NCI-H1694 (cell line): ENCODE results near the gene APLP1.
"Not testable (repeated sequence)": the region's sequence is repeated elsewhere in the genome, so short reads cannot be mapped to it uniquely, and the experiment has no call there.

Experiments
- DNase-seq: peaks from one replicate; lab custom pipeline; 2025; lab: John Stamatoyannopoulos, UW

The APLP1 gene

DNA sequence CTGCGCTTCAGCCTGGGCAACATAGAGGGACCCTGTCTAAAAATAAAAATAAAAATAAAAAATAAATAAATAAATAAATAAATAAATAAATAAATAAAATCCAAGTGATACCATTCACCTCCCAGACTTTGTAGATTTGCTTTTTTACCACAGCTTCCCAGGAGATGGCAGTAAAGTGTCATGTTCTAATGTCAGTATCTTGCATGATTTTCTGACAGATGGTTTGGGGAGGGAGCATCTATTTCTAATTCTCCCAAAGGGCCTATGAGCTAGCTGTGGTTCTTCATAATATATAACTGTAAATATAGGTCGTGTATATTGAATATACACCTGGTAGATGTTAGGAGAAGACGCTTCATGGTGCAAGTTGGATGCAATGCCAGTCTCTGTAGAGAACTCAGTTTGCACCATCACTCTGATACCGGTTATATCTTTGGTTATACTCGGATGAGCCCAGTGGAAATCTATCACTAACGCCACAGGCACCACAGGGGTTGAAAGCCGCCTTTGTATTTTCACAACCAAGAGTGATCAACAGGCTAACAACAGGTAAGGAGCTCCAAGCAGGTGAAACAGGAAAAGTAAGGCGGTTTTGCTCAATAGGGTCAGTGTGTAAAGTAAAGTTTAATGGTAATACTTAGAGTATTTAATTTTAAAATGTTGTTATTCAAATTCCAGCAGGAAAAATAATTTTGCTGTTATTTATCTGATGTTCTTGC is 13.9 kb downstream of the APLP1 start:
- DNase-seq, result peak; percentile 92

DNA sequence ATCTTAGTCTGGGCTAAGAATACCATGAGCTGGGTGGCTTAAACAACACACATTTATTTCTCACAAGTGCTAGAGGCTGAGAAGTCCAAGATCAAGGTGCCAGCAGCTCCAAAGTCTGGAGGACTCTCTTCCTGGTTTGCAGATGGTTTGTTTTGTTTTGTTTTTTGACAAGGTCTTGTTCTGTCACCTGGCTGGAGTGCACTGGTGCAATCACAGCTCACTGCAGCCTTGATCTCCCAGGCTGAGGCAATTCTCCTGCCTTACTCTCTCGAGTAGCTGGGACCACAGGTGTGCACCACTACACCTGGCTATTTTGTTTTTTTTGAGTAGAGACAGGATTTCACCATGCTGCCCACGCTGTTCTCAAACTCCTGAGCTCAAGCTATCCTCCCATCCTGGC is 15.5 kb downstream of the APLP1 start:
- DNase-seq, result no peak

DNA sequence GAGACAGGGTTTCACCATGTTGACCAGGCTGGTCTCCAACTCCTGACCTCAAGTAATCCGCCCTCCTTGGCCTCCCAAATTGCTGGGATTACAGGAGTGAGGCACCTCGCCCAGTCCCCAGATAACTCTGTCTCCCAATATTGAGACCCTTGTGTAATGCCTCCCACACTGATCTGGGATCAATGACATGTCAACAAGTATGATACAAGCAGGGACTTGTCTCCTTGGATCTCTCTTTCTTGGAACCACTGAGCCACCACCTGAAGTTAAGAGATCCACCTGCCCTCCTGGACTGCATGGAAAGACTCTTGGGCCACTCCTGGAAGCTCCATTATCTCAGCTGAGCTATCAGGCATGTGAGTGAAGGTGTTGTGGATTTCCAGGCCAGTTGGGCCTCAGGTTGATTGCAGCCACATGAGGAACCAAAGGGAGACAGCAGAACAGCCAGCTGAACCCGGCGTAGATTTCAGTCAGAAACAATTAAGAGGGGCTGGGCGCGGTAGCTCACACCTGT is 16.9 kb downstream of the APLP1 start:
- DNase-seq, result no peak

DNA sequence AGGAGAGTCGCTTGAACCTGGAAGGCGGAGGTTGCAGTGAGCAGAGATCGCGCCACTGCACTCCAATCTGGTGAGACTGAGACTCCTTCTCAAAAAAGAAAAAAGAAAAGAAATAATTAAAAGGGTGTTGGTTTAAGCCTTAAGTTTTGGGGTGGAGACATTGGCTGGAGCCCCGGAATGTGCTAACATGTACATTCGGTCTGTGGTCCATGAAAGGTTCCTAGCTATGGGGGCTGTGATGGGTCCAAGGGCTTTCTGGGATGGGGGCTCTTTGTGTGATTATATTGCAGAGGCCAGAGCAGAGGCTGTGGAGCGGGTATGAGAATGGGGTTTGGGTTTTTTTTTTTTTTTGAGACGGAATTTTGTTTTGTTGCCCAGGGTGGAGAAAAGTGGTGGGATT is 17.5 kb downstream of the APLP1 start:
- no peak for DNase-seq

DNA sequence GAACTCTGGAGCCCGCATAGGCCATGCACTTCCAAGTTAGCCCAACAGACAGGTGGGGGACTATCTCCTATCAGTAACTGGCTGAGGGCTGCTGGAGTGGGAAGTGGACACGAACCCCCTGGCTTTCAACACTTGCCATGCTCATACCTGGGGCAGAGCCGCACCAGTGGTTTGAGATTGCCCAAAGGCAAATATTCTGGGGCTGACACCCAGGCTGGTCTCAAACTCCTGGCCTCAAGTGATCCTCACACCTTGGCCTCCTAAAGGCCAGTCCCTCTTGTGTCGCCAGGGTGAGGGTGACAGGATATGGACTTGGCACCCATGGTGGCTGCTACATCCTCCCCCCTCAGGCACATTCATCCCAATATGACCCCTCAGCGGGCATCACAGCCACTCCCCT is 18.8 kb downstream of the APLP1 start:
- DNase-seq, result no peak

DNA sequence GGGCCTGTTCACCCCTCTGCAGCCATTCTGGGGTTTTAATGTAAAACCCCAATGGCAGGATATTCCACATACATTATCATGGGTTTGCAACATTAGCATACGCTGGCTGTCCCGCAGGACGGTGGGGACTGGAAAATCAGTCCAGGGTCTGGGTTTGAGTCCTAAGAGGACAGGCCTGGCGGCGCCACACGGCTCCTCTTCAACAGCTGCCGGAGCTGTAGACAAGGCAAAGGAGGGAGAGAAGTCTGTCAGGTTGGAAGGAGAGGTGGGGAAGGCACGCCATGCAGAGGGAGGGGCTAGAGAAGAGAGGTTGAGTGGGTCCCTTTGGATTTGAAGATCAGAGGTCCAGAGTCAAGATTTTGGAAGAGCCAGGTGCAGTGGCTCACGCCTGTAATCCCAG is 20.0 kb downstream of the APLP1 start:
- no peak for DNase-seq

DNA sequence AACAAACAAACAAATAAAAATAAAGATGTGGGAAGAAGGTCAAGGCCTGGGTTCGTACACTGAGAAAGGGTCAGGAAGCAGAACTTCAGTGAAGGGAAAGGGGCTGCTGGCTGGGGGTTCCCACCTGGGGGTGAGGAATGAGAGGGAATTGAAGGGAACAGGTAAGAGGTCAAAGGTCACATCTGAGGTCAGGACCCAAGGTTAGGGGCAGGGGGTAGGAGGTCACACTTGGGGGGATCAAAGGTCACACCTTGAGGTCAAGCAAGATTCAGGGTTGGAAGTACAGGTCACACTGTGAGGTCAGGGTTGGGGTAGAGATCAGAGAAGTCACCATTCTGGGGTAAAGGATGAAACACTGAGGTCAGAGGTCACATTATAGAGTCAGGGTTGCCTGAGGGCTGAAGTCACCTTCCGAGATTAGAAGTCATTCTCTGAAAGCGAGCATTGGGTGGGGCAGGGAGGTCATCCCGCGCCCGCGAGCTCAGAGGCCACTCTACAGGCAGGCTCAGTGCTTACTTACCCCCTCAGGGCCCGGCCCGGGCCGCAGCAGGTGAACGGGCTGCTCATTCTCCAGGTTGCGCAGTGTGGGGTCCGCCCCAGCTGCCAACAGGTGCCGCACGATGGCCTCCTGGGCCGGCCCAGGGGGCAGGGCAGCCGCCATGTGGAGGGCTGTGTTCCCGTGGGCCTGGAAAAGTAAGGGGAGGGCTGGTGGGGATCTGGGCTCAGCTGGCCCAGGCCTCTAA is 21.2 kb downstream of the APLP1 start:
- no peak for DNase-seq

DNA sequence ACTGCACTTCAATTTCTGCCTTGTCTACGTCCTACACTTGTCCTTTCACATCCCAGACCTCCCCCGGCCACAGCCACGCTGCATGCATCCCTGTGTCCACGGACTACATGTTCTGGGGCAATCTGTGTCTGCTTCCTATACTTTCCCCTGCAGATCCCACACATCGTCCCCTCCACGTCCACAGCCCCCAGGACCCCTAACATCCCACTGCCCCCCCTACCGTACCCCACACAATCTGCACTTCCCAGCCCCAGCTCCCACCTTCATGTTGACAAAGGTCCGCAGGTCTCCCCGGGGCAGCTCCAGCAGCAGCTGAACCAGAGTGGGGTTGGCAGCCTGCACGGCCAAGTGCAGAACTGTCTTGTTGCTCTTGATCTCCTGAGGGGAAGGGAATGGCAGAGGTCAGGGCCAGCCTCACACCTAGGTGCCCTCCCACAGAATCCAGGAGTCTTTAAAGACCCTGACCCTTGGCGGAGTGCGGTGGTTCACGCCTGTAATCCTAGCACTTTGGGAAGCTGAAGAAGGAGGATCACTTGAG is 21.8 kb downstream of the APLP1 start:
- no peak for DNase-seq

DNA sequence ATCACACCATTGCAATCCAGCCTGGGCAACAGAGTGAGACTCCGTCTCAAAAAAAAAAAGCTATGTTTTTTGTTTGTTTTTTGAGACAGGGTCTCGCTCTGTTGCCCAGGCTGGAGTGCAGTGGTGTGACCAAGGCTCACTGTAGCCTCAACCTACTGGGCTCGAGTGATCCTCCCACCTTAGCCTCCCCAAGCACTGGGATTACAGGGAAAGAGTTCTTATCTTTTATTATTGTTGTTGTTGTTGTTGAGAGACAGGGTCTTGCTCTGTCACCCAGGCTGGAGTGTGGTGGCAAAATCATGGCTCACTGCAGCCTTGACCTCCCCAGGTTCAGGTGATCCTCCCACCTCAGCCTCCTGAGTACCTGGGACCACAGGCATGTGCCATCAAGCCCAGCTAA is 23.4 kb downstream of the APLP1 start:
- not testable (repeated sequence) for DNase-seq

DNA sequence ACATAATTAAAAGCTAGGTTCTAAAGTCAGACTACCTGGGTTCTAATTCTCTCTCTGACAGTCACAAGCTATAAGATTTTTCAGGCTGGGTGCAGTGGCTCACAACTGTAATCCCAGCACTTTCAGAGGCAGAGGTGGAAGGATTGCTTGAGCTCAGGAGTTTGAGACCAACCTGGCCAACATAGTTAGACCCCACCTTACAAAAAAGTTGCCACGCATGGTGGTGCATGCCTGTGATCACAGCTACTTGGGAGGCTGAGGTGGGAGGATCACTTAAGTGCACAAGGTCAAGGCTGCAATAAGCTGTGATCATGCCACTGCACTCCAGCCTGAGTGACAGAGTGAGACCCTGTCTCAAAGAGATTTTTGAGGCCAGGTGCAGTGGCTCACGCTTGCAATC is 26.0 kb downstream of the APLP1 start:
- DNase-seq, result no peak

DNA sequence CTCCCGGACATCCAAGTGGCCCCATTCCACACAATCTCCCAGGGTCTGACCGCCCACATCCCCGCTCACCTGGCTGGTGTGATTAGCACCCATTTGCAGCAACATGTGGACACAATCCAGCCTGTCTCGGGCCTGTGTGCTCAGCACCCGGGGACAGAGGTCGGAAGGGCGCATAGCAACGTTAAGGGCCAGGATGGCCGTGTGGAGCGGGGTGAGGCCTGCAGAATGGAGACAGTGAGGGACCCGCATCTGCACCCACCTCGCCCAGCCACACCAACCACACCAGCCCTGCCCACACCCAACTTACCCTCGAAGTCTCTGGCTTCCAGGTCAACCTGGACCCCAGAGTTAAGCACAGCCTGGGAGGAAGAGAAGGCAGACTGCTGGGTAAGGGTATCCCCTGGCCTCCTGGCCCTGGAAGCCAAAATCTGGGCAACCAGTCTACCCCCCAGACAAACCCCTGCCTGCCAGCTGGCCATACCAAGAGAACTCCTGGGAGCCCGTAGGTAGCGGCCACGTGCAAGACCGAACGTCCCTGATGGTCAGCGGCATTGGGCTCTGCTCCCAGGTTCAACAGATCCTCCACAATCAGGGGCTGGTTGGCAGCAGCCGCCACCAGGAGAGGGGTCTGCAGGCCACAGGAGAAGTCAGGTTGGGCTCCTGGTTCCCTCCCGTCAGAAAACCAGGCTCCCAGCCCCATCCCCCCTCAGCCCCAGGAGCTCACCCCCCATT is 27.7 kb downstream of the APLP1 start:
- no peak for DNase-seq

DNA sequence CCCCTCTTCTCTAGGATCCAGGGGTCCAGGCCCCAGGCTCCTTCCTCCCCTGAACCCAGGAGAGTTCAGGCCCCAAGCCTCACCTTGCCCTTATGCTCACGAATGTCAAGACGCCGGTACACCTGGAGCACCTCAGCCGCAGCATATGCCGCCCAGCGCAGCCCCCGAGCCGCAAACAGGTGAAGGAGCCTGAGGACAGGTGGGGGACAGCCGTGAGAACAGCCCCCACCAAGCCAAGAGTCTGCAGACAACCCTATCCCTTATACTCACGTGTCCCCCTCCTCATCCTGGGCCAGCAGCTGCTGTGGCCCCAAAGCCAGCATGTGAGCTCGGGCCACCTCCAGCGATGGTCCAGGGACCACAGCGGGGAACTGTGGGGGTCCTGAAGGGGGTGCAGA is 28.3 kb downstream of the APLP1 start:
- DNase-seq, result no peak

DNA sequence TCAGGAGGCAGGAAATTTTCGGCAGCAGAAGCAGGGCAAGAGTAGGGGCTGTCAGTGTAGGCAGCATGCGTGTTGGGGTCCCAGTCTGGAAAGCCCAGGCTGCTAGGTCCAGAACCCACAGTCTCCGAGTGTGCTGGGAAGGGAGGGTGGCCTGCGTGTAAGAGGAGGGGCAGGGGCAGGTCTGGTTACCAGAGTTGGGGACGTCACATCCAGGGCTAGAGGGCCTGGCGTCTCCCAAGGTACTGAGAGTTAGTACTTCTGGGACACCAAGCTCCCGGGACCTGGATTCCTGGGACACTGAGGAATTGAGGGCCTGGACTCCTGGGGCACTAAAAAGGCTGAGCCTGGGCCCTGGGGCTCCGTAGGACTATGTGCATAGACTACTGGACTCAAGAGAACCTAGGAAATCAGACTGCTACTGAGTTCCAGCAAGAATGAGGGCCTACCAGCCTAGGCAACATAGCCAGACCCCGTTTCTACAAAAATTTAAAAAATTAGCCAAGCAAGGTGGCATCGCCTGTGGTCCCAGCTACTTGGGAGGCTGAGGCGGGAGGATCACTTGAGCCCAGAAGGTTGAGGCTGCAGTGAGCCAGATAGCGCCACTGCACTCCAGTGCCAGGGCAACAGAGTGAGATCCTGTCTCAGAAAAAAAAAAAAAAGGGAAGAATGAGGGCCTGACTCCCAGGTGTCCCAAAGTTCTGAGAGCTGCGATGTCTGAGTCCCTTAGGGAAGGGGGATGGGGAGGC is 29.5 kb downstream of the APLP1 start:
- DNase-seq, result no peak

DNA sequence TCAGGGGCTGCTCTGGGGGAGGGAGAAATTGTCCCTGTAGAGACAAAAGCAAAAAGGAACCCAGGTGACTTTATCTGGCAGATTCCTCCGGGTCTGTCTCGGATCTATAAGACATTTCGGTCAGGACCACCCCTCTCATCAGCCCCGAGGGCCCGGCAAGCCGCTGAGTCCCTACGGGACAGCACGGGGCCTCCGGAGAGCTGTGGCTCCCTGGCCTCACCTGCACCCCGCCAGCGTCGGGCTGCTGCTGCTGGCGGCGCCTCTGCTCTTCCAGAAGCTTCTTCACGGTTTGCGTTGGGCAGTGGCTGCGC is 30.1 kb downstream of the APLP1 start:
- no peak for DNase-seq

DNA sequence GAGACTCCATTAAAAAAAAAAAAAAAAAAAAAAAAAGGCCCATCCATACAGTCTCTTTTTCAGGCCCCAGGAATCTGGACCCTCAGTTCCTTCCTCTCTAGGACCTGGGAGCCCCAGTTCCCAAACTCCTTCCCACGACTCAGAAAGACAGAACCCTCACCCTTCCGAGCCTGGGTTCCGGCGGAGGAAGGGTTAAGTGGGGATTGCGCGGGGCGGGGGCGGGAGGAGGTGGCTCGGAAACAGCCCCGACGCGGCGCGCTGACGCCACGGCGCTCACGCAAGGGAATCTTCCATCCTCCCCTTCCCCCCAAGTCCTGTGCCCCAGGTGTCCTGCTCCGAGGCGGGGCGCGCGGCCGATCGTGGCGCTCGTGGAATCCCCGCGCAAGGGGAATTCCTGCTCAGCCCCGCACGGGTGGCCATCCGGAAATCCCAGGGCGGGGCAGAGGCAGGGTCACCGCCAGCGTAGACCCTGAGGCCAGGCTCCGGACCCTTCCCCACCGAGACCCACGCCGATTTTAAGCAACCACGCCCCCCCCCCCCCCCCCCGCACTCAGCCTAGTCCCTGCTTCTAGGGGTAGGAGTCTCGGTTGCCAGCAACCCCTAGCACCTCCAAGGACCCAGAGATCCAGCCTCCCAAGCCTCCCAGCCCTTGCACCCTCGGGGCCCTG is 31.3 kb downstream of the APLP1 start:
- peak; percentile 61 for DNase-seq

DNA sequence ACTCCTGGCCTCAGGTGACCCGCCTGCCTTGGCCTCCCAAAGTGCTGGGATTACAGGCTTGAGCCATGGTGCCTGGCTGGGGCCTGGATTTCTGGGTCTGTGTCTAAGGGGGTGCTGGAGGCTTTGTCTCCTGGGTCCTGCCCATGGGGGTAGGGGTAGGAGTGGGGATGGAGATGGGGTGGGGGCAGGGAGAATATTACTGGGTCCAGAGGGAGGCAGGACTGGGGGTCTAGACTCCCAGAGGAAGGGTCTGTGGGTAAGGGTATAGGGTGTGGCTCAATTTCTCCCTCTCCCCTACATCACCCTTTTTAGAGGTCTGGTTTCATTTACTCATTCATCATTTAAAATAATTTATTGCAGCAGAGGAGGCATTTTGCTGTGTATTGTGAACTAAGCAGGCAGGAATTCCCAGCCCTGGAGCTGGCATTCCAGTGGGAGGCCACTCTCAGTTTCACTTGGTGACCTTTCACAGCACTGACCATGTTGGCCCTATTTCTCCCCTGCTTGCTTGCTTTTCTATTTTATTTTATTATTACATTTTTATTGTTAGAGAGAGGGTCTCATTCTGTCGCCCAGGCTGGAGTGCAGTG is 32.8 kb downstream of the APLP1 start:
- no peak for DNase-seq

DNA sequence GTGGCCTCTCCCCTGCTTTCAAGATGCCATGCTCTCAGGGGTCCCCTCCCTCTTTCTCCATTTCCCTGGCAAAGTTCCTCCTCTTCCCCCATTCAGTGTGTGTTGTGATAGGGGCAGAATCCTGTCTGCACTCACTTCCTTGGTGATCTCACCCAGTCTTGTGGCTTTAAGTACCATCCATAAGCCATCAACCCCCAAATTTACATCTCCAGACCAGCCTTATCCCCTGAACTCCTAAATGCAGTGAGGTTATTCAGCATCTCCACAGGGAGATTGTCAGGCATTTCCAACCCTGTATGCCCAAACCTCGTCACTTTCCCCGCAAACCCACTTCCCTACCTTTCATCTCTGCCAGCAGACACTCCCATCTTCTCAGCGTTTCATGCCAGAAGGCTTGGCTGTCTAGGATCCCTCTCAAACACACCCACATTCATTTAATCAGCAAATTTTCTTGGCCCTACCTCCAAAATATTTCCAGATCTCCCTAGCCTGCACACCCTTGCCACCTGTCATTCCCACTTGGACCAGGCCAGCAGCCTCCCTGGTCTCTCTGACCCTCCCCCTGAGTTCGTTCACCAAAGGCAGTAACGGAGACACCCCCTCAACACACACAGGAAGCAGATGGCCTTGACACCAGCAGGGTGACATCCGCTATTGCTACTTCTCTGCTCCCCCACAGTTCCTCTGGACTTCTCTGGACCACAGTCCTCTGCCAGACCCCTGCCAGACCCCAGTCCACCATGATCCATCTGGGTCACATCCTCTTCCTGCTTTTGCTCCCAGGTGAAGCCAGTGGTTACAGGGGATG is 33.7 kb downstream of the APLP1 start, which contains the start of gene HCST:
HCST (plus strand) TSS at position 676 of the 808 bp plus-strand sequence; CDS start at position 741, 65 bp downstream.
- DNase-seq, result no peak

DNA sequence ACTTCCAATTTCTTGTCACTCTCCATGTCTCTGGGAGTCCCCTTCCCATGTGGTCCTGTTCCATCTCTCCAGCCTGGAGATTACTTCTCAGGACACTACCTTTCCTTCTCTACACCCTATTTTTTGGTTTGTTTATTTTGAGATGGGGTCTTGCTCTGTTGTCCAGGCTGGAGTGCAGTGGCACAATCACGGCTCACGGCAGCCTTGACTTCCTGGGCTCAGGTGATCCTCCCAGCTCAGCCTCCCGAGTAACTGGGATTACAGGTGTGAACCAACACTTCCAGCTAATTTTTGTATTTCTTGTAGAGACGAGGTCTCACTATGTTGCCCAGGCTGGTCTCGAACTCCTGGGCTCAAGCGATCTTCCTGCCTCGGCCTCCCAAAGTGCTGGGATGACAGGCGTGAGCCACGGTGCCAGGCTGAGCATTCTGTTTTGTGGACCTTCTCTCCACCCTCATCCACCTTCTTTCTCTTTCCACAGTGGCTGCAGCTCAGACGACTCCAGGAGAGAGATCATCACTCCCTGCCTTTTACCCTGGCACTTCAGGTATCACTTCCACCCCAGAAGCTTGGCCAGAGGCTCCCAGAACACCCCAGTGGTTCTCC is 34.6 kb downstream of the APLP1 start:
- DNase-seq, result no peak

DNA sequence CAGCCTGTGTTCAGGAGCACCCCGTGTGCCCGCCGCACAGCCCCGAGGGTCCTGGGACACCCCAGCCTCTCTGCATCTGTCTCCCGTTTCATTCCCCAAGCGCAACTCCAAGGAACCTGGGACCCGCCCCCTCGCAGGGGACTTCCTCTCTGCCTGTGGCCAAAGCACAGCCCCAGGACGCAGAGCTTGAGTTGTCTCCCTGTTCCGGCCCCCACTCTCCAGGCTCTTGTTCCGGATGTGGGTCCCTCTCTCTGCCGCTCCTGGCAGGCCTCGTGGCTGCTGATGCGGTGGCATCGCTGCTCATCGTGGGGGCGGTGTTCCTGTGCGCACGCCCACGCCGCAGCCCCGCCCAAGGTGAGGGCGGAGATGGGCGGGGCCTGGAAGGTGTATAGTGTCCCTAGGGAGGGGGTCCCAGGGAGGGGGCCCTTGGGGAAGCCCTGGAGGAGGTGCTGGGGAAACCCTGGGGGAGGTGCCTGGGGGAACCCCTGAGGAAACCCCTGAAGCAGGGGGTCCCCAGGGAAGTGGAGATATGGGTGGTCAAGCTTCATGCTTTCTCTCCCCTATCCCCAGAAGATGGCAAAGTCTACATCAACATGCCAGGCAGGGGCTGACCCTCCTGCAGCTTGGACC is 35.3 kb downstream of the APLP1 start:
- DNase-seq, result no peak
